Sigmoid colon (tissue), 7 donors: ENCODE results near the gene FNIP1. TPM values are rescaled to one million over a fixed set of nuclear protein-coding genes. Genes with fewer than 3 reads are reported as not detected.

Experiments
- DNase-seq: peaks from one replicate; pipeline ENCODE4 v3.0.0-alpha.2; 2019
- H3K27ac ChIP-seq, 4 donors: fragments of 200-600 bp; sonication (generic); one replicate each; pipeline ENCODE4 v1.5.1; 2016 to 2019; ENCODE audit warnings: mild to moderate bottlenecking in 1 of 4
- H3K27me3 ChIP-seq, 3 donors: fragments of 200-600 bp; sonication (generic); one replicate each; pipeline ENCODE4 v1.5.1; 2019; ENCODE audit warnings: mild to moderate bottlenecking in 1 of 3
- H3K36me3 ChIP-seq, 4 donors: fragments of 200-600 bp; sonication (generic); one replicate each; pipeline ENCODE4 v1.5.1; 2016 to 2019
- H3K4me1 ChIP-seq, 4 donors: fragments of 200-600 bp; sonication (generic); one replicate each; pipeline ENCODE4 v1.5.1; 2017 to 2019
- H3K4me3 ChIP-seq, 4 donors: fragments of 200-600 bp; sonication (generic); one replicate each; pipeline ENCODE4 v1.5.1; 2017 to 2019; ENCODE audit warnings: mild to moderate bottlenecking in 2 of 4, moderate library complexity in 1 of 4
- H3K9me3 ChIP-seq, 4 donors: fragments of 200-600 bp in 3 of 4; sonication (generic) in 3 of 4; one replicate each; pipeline versions ENCODE4 v1.5.1 to v1.6.1; 2013 to 2019
- CTCF ChIP-seq, 4 experiments: fragments of 450-650 bp in 3 of 4; fragments of 200-600 bp in 1 of 4; IDR thresholded peaks; one replicate each; pipeline ENCODE4 v1.5.1; 2016 to 2019; ENCODE audit warnings: antibody characterized with exemption in 4 of 4, mild to moderate bottlenecking in 3 of 4, moderate library complexity in 2 of 4
- EP300 ChIP-seq, 4 donors: sonication (generic); formaldehyde crosslinking; IDR thresholded peaks; one replicate each; pipeline ENCODE4 v1.6.1; 2017; ENCODE audit warnings: antibody characterized with exemption in 4 of 4
- POLR2A ChIP-seq, 2 donors: fragments of 450-650 bp; IDR thresholded peaks; one replicate each; pipeline ENCODE4 v1.6.1; 2016; ENCODE audit warnings: antibody characterized with exemption in 2 of 2, mild to moderate bottlenecking in 2 of 2, moderate library complexity in 2 of 2
- POLR2AphosphoS5 ChIP-seq, 4 donors: sonication (generic); formaldehyde crosslinking; IDR thresholded peaks; one replicate each; pipeline ENCODE4 v1.6.1; 2017; ENCODE audit warnings: antibody characterized with exemption in 4 of 4
- WGBS, 2 donors: extraction: QIAGEN DNeasy Blood & Tissue Kit; methylation state at CpG; one replicate each; pipeline ENCODE4 v1.1.7; 2013; 5-methylcytosine and 5-hydroxymethylcytosine counted together
- intact Hi-C: fragments of 100-400 bp; cut with DNase I; formaldehyde crosslinking; loops from one replicate; pipeline ENCODE4 v1.15.1; 2023
- polyA plus RNA-seq, 3 donors: library from polyadenylated mRNA; stranded (reverse); fragments of 200-250 nt; gene quantifications; one replicate each; pipeline ENCODE4 v1.2.3, GENCODE V29; 2013
- total RNA-seq, 4 donors: library from RNA; depleted of rRNA; stranded (reverse); fragments of >200 nt; gene quantifications; one replicate each; pipeline ENCODE4 v1.1.0, GENCODE V29; 2016
- donor health status: healthy with polysubstance abuse.
- donor health status: Bipolar disorder and iron deficiency.
- donor health status: healthy.

The FNIP1 gene
- total and polyA plus RNA-seq, 7 donors, result 3.6 to 74.4 (median 46.4) TPM

GRCh38 chr5:131615957-131616356 lies 180.9 kb downstream of the FNIP1 start:
- peaks cover 0 to 23% (median 10%) of the 10 kb centered on the region in 4 donors for H3K4me1 ChIP-seq
- WGBS, 2 donors, result 71 to 93% methylated on average over 2 of the region's 2 CpGs
- no peak for TF ChIP-seq POLR2A (IDR thresholded peaks at IDR 0.05)
- no peak for TF ChIP-seq CTCF (IDR thresholded peaks at IDR 0.05)
- no peak for TF ChIP-seq POLR2AphosphoS5 (IDR thresholded peaks at IDR 0.05)
- TF ChIP-seq EP300 (IDR thresholded peaks at IDR 0.05), result no peak
- DNase-seq, result no peak
- no peaks in the 10 kb centered on the region for H3K9me3 ChIP-seq
- H3K36me3 ChIP-seq, result no peaks in the 10 kb centered on the region
- H3K27ac ChIP-seq, result no peak overlapping the region
- H3K27me3 ChIP-seq, result no peaks in the 10 kb centered on the region
- intact Hi-C loops, result no loop called here
- no peak overlapping the region for H3K4me3 ChIP-seq

- intact Hi-C loops, result no loop called here
- H3K36me3 ChIP-seq, result no peaks in the 10 kb centered on the region
- H3K27me3 ChIP-seq, result no peaks in the 10 kb centered on the region
- H3K4me1 ChIP-seq, result peaks cover 0 to 34% (median 19%) of the 10 kb centered on the region in 4 donors
- H3K9me3 ChIP-seq, result no peaks in the 10 kb centered on the region
- H3K4me3 ChIP-seq, result no peak overlapping the region
- no peak overlapping the region for H3K27ac ChIP-seq
- TF ChIP-seq POLR2A (IDR thresholded peaks at IDR 0.05) (no peak), CTCF (IDR thresholded peaks at IDR 0.05) (no peak), EP300 (IDR thresholded peaks at IDR 0.05) (no peak), POLR2AphosphoS5 (IDR thresholded peaks at IDR 0.05) (no peak)
- DNase-seq, result no peak
These were observed 183.4 kb downstream of the FNIP1 start for GRCh38 chr5:131613423-131613822.

- Histone ChIP-seq H3K4me3 (no peak overlapping the region), H3K36me3 (no peaks in the 10 kb centered on the region), H3K27me3 (no peaks in the 10 kb centered on the region), H3K4me1 (peaks cover 0 to 40% (median 24%) of the 10 kb centered on the region in 4 donors), H3K27ac (peak overlapping the region in 1 of 4 donors; percentile 24), H3K9me3 (no peaks in the 10 kb centered on the region)
- no peak for DNase-seq
- WGBS, 2 donors, result 93 to 98% methylated on average over 2 of the region's 2 CpGs
- TF ChIP-seq POLR2AphosphoS5 (IDR thresholded peaks at IDR 0.05), result no peak
- TF ChIP-seq POLR2A (IDR thresholded peaks at IDR 0.05), result no peak
- no peak for TF ChIP-seq EP300 (IDR thresholded peaks at IDR 0.05)
- TF ChIP-seq CTCF (IDR thresholded peaks at IDR 0.05), result no peak
- intact Hi-C loops, result no loop called here
These were observed 185.8 kb downstream of the FNIP1 start for GRCh38 chr5:131611064-131611381.

- no peak for DNase-seq
- no peak for TF ChIP-seq EP300 (IDR thresholded peaks at IDR 0.05)
- no peak for TF ChIP-seq POLR2AphosphoS5 (IDR thresholded peaks at IDR 0.05)
- no peak for TF ChIP-seq CTCF (IDR thresholded peaks at IDR 0.05)
- TF ChIP-seq POLR2A (IDR thresholded peaks at IDR 0.05), result no peak
- no peak overlapping the region for H3K4me3 ChIP-seq
- intact Hi-C loops, result no loop called here
- H3K27me3 ChIP-seq, result no peaks in the 10 kb centered on the region
- H3K9me3 ChIP-seq, result no peaks in the 10 kb centered on the region
- H3K27ac ChIP-seq, result peak overlapping the region in 2 of 4 donors; percentile 24
- WGBS, 2 donors, result 88 to 92% methylated on average over 6 of the region's 6 CpGs
- peaks cover 0 to 40% (median 24%) of the 10 kb centered on the region in 4 donors for H3K4me1 ChIP-seq
- no peaks in the 10 kb centered on the region for H3K36me3 ChIP-seq
These were observed 186.4 kb downstream of the FNIP1 start for GRCh38 chr5:131610198-131611063.
